GM18517 (cell line): ENCODE results near the gene ZNF436.

ENCODE experiments used
- ATAC-seq: cut with Tn5 transposase; IDR thresholded peaks from one replicate; pipeline ENCODE4 v1.9.1; 2021; ENCODE audit warnings: mild to moderate bottlenecking, moderate library complexity; ENCODE audit not compliant: unreplicated experiment

Gene ZNF436

DNA sequence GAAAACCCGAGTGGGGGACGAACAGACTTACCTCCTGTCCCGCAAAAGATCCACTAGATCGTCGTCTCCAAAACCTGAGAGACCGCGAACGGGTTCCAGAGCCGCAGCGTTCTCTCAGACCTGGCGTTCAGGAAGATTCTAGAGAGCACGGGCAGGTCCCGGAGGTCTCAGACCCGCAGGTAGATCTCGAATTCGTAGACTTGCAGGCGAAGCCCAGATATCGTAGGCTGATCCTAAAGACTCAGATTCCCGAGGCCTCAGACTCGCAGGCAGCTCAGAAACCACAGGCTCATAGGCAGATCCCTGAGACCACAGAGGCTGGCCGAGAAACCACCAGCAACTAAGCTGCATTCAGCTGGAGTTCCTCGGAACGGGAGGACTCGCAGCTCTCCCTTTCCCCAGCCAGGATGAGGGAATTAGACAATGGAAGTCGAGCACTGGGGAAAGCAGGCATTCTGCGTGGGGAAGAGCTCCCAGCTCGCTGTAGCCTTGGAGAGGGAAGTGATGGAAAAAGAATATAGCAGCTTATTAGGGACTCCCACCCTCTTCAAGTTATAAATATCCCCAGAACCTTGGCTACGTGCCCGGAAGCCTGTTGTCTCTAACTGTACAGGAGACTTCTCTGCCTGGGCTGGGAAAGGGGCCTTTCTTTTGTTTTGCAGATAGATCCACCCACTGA, at the start of gene ZNF436:
Gene ZNF436, minus strand, starts transcription at position 502 of the 679 bp plus-strand sequence. CDS start 1,831 bp downstream, outside the sequence.
- ATAC-seq: no peak

GRCh38 chr1:23419180-23419579, 49.5 kb upstream of the ZNF436 start:
- no peak for ATAC-seq

GRCh38 chr1:23417570-23417969, 47.9 kb upstream of the ZNF436 start:
- ATAC-seq: no peak

- ATAC-seq: no peak
These were observed 47.3 kb upstream of the ZNF436 start for GRCh38 chr1:23416964-23417363.

- no peak for ATAC-seq
These were observed 39.2 kb upstream of the ZNF436 start for GRCh38 chr1:23408797-23409290.

DNA sequence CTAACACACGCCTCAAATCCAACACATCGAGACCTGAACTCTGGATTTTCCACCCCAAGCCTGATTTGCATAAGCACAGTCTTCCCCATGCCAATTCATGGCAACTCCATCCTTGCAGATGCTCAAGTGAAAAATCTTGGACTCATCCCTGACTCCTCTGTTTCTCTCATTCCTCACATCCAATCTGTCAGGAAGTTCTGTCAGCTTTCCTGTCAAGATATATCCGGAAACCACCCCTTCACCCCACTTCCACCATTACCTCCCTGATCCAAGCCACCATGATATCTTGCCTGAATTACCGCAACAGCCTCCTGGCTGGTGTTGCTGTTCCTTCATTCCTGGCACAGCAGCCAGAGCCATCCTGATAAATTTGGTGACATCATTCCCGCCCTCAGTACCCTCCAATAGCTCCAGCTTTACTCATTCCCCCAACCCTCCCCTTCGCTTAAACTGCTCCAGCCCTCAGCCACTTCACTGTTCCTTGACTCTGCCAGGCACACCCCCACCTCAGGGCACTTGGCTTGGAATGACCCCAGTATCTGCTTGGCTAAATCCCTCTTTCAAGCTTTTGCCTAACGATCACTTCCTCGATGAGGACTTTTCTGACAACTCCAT, 37.5 kb upstream of the ZNF436 start:
- no peak for ATAC-seq

GRCh38 chr1:23405946-23406345, 36.3 kb upstream of the ZNF436 start:
- no peak for ATAC-seq

DNA sequence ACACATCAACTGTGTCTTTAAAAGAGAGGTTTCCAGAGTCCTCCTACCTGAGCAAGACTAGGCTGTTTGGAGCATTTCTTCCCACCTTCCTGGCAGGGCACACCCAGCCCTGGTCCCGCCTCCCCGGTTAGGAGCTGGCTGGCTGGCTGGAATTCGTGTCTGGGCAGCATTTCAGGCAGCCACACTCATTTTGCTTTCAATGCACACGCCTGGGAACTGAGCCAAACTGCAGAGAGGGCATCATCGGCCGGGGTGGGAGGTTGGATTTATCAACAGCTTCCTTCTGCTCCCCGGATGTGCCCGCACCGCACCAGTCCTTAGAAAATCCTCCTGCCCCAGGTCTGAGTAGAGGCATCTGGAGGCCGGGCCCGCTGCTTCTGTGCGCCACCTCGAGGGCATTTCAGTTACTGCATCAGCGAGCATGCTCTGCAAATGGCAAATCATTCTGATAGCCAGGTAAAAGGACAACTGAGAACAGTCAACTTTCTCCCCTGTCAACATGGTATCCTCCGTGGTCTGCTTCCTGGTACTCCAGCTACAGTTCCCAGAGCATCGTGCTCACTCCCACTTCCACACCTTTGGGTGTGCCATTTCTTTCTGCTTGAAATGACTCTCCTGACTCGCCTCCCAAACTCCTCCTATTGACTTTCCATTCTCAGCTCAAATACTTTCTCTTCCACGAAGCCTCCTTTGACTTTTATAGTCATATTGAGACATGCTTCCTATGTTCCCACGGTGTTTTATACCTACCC, 34.3 kb upstream of the ZNF436 start:
- ATAC-seq: no peak

DNA sequence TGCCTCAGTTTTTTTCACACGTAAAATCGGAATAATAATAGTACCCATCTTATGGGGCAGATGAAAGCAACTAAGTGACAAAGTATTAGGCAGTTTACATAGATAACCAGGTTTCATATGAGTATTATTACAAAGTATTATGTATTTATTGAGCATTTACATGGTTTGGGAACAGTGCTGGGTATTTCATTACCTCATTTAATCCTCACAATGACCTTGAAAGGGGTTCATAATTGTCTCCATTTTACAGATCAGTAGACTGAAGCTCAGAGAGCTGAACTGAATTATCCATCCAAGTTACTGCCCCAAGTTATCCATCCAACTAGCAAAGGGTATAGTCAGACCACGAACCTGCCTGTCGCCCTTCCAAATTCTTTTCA, 33.7 kb upstream of the ZNF436 start:
- no peak for ATAC-seq

DNA sequence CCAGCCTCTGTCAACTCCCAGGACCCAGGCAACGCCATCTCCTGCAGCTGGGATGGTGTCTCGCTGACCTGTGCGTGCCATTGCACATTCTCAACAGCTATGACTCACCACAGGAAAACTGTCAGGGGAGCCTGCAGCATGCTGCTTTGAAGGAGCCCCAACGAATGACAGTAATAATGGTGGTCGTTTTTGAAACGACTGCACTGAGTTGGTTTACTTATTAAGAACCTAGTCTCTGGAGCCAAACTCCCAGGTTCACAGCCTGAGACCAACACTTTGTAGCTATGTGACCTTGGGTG, 33.4 kb upstream of the ZNF436 start:
- ATAC-seq: no peak

DNA sequence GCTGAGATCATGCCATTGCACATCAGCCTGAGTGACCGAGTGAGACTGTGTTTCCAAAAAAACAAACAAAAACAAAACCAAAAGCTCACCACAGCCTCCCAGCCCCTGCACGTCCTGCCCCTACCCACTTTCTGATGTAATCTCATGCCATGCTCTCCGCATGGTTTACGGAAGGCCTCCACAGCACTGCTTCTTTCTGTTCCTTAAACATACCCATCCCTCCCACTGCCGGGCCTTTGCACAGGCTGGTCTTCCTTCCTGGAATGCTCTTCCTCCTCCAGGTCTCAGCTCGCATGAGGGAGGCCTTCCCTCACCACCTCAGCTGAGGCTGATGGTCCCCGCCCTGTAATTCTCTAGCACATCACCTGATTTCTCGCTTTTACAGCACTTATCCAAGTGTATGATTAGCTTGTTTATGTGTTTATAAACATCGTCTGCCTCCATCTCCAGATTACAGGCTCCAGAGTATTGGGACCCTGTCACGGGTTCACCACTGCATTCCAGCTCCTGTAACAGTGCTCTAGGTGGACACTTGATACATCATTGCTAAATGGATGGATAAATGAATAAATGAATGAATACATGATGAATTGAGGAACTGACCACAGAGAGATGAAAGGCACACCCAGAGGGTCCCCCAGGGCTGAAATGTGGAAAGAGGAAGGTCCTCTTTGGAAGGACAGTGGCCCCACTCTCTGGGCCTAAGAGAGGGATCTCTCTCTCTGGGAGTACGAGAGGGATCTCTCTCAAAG, 32.8 kb upstream of the ZNF436 start:
- ATAC-seq: no peak

DNA sequence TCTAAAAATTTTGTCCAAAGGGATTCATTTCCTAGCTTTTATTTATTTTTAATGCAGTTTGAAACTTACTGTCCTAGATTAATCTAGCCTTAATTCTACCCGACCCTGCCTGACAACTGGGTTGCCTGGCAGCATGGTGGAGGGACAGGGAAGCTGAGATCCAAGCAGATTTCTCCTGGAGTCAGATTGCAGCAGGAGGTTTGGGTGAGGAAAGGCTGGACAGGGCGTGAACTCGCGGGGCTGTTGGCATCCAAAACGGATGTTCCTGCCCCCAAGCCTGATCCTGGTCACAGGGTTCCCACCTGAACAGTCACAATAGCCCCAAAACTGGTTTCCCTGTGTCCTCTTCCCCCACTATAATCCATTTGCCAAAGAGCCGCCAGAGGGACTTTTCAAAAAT, 31.7 kb upstream of the ZNF436 start:
- ATAC-seq: no peak

GRCh38 chr1:23400324-23401114, 30.9 kb upstream of the ZNF436 start:
- ATAC-seq: no peak

DNA sequence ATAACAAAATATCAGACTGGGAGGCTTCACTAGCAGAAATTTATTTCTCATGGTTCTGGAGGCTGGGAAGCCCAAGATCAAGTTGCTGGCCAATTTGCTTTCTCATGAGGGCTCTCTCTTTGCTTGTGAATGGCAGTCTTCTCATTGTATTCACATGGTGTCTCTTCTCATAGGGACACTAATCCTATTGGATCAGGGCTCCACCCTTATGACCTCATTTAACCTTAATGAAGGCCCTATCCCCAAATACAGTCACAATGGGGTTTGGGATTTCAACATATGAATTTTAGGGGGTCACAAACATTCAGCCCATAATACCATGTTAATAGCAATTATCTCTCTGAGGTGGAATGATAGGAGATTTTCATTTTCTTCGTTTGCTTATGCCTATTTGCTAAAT, 29.6 kb upstream of the ZNF436 start:
- ATAC-seq: no peak

DNA sequence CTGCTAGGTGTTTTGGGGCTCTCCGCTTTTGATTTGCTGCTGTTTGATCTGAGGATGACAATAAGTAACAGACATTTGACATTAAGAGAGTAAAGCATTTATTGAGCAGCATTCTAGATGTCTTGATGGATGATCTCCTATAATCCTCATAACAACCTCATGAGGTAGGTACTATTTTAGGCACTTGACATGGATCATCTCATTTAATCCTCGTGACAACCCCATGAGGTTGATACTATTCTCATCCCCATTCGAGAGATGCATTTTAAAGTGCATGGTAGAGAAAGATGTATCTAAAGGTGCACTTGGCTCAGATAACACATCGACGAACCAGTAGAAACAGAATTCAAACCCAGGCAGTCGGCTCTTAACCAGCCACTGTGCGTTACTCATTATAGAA, 28.3 kb upstream of the ZNF436 start:
- ATAC-seq: no peak

GRCh38 chr1:23396380-23396779, 26.7 kb upstream of the ZNF436 start:
- ATAC-seq: no peak

- ATAC-seq: no peak
These were observed 26.2 kb upstream of the ZNF436 start for GRCh38 chr1:23395849-23396248.

DNA sequence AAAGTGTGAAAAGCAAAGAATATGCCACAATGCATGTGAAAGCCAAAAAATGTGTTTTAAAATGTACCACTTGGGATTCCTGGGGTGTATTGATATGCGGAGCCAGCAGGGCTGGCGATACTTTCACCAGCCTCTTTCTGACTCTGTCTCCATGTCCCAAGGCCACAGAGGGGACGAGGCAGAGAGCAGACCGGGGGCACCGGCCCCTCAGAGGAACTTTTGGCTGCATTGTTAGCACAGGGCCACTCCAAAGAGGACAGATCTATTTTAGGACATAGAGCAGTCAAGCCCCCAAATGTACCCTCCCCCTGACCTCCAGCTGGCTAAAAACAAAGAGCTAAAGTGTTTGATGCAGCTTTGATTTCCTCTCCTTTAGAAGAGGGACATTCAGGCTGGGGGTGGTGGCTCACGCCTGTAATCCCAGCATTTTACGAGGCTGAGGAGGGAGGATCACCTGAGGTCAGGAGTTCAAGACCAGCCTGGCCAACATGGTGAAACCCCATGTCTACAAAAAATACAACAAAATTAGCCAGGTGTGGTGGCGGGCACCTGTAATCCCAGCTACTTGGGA, 25.6 kb upstream of the ZNF436 start:
- ATAC-seq: no peak

GRCh38 chr1:23394684-23395083, 25.0 kb upstream of the ZNF436 start:
- no peak for ATAC-seq

GRCh38 chr1:23394181-23394580, 24.5 kb upstream of the ZNF436 start:
- ATAC-seq: no peak
